Measurements from ENCODE around the gene MTMR3.

MTMR3 gene

DNA sequence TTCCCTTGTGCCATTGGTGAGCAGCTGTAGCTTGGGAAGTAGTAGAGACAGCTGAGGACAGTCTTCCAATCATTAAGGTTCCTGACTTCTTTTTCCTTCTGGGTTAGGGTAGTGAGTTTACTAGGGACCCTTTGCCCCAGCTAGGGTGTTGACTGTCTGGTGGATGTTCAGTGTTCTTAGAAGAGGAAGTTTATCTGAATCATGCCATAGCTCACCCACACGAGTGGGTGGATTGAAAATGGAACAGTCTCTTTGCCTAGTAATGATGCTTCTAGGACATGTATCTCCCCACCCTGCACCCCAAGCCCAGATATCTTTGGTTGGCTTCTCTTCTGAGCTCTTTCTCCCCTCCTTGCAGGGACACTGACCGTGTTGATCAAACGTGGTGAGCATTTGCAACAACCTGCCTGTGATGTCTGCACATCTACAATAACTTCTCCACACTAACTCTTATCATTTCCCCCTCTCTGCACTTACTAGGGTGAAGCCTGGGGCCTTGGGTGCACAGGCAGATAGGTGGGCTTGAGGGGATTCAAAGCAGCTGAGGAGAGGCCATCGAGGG is 140.2 kb downstream of the MTMR3 start:
- no peak for FAIRE-seq

DNA sequence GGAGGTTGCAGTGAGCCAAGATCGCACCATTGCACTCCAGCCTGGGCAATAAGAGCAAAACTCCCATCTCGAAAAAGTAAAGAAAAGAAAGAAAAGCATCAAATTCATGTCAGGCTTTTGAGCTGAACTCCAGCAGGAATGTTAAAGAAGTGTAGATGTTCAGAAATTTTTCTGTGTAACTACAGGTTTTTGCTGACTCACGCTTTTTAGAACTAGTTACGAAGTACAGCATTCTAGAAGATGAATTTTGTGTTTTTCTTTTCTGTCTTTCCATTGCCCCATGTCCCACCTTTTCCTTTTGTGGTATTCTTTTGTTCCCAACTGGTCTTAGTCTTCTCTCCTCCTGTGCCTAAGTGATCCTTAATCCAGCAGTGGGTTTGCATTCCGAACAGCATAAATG is 141.3 kb downstream of the MTMR3 start:
- DNase-seq (ENCODE audit: low spot score): no peak
- FAIRE-seq: no peak

More for the DNA sequence above, 140.2 kb downstream of the MTMR3 start:
- DNase-seq (ENCODE audit: low spot score): no peak

- DNase-seq (ENCODE audit: low spot score) (no peak), FAIRE-seq (no peak)
Observed at GRCh38 chr22:30025221-30025620, 142.2 kb downstream of the MTMR3 start.

DNA sequence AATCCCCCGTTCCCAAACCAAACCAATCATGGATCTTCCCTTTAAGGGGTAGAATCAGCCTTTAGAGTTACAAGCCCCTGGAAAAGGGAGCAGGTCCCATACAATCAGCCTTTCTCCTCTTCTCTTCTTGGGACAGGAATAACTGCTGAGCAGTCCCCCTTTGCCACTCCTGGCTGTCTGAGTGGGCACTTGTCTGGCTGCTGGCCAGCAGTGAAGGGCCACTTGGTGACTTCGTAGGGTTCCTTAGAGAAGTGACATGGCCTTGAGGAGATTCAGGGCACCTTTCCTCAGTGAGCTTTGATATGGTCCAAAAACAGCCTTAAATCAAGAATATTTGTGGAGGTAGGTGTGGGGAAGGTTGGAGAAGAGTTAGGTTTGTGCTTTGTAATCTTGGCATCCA is 143.8 kb downstream of the MTMR3 start:
- FAIRE-seq (no peak), DNase-seq (ENCODE audit: low spot score) (no peak)

DNA sequence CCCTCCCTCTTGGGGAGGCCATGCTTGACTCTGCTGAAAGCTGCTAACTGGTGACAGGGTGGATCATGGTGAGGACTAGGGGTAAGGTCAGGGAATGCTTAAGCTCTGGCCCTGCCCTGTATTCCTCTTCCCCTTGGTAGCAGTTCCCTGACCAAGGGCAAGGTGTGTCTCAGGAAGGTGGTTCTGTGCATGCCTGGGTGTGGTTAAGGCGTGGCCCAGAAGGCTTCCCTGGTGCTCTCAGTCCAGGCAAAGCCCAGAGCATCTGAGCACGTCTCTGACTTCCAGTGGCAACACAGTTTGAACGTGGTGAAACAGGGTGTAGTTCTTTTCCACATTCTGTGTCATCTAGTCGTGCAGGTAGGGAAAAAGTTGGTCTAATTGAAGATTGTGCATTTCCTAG is 144.2 kb downstream of the MTMR3 start:
- FAIRE-seq (no peak), DNase-seq (ENCODE audit: low spot score) (no peak)

- no peak for FAIRE-seq
- DNase-seq (ENCODE audit: low spot score): no peak
Observed at GRCh38 chr22:30027791-30028190, 144.8 kb downstream of the MTMR3 start.

GRCh38 chr22:30028731-30029130 is 145.8 kb downstream of the MTMR3 start:
- no peak for FAIRE-seq
- no peak for DNase-seq (ENCODE audit: low spot score)

DNA sequence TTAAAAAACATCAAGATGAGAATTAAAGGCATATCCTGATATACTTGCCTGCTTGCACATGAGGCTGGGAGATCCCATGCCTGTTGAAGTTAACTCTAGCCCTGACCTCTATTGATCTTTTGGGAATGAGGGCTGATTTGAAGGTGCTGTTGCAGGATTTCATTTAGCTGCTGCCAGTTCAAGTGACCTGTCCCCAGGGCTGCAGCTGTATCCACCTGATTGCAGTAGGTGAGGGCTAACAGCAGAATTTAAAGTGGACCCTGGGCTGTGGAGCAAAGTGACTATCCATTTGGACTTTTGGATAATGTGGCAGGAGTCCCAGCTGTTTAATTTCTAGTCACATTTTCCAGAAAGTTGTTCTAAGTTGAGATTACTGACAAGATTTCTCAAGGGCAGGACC is 146.5 kb downstream of the MTMR3 start:
- no peak for DNase-seq (ENCODE audit: low spot score)
- no peak for FAIRE-seq

GRCh38 chr22:30030329-30030728 is 147.4 kb downstream of the MTMR3 start:
- DNase-seq (ENCODE audit: low spot score) (no peak), FAIRE-seq (no peak)

- FAIRE-seq (no peak), DNase-seq (ENCODE audit: low spot score) (no peak)
Observed at GRCh38 chr22:30031328-30031727, 148.4 kb downstream of the MTMR3 start.

DNA sequence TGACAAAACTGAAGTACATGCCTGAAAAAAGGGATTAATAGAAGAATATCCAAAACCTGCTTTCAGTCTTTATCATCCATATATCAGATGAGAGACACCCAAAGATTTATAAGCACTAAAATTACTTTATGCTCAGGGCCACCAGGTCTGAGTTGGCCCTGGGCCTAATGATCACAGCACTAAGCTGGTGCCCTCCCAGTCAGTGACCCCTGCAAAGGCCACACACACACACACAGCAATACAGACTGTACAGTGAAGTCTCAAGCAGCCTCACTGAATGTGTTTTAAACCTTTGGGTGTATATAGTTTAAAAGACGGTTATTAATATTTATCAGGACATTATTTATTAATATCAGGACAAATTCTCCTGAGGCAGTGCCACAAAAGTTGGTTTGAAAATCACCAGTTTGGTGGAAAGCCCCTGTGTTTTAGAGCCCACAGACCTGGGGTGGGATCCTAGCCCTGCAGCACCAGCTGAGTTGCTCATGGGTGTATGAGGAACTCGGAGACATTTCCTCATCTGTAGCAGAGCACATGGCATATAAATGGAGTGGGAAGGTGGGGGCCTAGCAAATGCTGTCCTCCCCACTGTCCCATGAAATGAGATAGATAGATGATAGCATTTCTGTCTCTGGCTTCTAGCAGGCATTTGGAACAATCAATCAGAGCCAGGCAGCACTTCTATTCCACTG is 148.9 kb downstream of the MTMR3 start:
- no peak for FAIRE-seq
- DNase-seq (ENCODE audit: low spot score): no peak

DNA sequence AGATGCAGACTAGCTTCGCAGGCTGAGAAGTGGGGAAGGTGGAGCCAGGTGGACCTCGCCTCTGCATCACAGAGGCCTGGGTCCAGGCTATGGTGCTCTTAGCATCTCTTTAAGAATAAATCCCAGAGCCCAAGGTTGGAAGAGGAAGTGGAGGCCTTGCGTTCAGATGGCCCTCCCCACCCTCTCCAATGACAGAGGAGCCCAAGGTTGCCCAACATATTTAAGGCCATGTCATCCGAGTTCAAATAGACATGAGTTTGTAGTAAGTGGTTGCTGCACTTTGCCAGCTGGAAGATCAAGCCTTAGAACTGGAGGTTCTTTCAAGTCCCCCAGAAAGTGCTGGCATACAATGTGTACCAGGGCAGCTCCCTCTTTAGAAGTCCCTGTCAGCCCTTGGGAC is 150.2 kb downstream of the MTMR3 start:
- DNase-seq (ENCODE audit: low spot score): no peak
- FAIRE-seq: no peak

GRCh38 chr22:30033901-30034300 is 150.9 kb downstream of the MTMR3 start:
- FAIRE-seq (no peak), DNase-seq (ENCODE audit: low spot score) (no peak)

DNA sequence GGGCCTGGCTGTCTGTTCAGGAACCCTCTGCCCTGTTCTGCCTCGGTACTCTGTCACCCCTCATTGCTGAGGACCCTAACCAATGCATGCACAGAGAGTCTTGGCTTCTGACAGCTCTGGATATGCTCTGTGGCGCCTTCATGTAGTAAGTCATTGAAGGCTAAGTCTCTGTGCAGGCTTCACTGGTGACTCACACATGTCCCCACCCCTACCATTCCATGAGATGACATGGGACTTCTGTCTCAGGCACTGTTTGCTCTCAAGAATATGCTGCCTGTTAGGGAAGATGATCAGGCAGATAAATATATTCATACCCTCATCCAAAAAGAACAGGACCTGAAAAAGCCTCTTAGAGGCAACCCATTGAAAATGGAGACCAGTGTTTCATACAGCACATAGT is 153.7 kb downstream of the MTMR3 start:
- FAIRE-seq (no peak), DNase-seq (ENCODE audit: low spot score) (peak; percentile 22)

DNA sequence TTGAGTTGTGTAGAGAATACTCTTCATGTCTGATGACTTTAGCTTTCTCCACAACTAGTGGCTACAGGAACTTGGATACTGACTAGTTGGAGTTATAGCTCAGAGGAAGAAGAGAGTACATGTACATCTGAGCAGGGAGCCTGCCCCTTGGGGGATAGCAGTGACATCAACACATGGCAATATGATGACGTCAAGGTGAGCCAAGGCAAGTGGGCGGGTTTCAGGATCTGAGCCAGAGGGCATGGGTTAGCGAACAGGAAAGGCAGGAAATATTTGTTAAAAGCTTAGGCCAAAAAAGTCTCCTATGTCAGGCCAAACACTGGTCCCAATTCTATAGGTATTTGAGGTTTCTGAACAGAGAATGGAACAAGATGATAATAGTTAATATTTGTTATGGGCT is 155.2 kb downstream of the MTMR3 start:
- DNase-seq (ENCODE audit: low spot score) (peak; percentile 7), FAIRE-seq (no peak)

DNA sequence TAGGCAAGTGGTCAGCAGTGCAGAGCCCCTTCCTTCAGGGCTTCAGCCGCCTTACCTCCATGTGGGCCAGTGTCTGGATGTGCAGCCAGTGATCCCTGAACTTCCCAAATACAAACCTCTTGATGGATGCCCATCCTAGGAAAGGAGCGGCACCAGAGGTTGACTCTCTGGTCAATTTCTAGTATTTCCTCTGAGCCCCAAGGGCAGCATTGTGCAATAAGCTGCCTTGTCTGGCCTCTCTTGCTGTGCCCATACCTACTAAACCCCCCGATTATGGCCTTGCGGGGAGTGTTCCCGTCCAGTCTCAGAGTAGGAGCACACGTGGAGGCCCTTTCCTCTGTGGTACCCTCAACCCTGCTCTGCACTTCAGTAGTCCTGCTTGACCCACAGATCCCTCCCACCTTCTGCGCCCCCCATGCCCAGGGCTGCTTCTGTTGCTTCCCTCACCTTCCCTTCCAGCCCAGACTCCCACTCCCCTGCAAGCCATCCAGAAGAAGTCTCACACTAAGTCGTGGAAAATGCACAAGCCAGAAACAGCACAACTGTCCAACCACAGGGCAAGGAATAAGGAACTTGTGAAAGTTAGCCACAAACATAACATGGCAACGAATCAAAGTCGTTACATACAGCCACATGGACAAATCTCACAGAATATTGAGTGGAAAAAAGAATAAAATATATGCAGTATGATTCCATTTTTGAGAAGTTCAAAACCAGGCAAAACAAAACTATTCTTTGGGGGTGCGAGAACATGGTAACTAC is 157.7 kb downstream of the MTMR3 start:
- FAIRE-seq: no peak
- no peak for DNase-seq (ENCODE audit: low spot score)

DNA sequence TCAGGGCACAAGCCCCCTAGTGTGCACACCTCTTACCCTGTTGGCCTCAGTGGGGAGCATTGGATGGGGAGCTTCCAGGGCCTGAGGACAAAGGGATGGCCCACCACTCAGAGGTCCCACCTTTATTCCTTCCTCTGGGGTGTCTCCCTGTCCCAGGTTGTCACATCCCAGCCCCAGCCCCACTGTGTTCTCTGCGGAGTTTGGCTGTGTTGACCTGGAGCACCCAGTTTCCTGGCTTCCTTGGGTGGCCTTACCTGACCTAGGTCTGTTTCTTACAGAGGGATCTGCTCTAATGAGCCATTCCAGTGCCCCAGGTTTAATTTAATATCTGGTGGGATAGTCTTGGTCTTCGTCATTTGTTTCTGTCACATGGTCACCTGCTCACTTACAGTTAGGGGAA is 158.5 kb downstream of the MTMR3 start:
- DNase-seq (ENCODE audit: low spot score) (no peak), FAIRE-seq (no peak)

GRCh38 chr22:30041881-30042280 is 158.9 kb downstream of the MTMR3 start:
- DNase-seq (ENCODE audit: low spot score): no peak
- FAIRE-seq: no peak

DNA sequence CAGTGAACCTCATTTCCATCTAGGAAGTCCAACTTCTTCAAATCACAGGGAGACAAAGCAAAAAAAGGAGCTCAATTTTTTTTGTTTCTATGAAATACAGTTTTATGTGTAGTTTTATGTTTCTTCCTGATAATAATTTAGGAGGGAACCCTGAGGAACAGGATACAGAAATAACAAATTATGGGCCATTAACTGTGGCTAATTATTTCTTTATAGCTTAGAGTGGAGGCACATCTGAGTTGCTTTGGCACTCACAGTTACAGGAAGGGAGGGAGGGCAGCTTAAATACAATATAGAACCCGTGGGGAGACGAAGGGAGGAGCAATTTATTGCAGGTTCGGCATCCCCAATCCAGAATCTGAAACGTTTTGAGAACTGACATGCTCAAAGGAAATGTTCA is 160.2 kb downstream of the MTMR3 start:
- DNase-seq (ENCODE audit: low spot score): no peak
- no peak for FAIRE-seq

DNA sequence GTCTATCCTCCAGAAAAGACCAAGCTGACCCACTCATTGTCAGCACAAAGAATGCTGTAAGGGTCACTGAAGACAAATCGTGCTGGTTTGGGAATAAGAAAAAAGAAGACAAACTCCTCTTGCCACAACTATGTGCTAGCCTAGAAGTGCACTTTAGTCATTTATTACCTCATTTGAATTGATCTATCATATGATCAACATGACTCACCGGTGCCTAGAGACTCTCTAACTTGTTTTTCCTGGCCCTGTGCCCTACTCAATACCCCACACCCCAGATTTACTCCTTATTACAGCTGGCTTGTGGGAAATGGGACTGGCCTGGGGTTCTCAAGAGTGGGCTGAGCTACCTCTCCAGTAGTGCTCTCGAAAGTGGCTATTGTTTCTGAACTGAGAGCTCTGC is 161.4 kb downstream of the MTMR3 start:
- peak; percentile 65 for DNase-seq (ENCODE audit: low spot score)
- FAIRE-seq: peak; percentile 25

DNA sequence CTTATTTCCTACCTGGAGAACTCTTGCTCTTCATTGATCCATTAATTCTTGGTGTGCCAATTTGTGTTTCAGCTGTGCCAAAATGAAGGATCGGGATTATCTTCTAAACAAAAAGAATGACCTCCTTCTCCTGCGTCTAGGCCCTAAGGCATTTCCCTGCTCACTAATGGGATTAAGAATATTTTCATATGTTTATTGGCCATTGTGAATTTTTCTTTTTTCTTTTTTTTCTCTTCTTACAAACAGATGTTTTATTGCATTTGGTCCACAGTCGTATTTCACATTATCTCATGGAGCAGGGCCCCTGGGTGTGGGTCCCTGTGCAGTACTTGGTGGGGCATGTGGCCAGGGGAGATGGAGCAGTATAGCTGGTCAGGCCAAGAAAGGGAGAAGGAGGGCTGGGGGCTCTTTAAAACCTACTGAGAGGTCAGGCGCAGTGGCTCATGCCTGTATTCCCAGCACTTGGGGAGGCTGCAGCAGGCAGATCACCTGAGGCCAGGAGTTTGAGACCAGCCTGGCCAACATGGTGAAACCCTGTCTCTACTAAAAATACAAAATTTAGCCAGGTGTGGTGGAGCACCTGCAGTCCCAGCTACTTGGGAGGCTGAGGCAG is 162.0 kb downstream of the MTMR3 start:
- no peak for FAIRE-seq
- DNase-seq (ENCODE audit: low spot score): no peak

GRCh38 chr22:30045494-30045887 is 162.5 kb downstream of the MTMR3 start:
- no peak for DNase-seq (ENCODE audit: low spot score)
- no peak for FAIRE-seq
